GM23338 (cell line): Measurements from ENCODE around the gene TULP4. TPM values are rescaled to one million over a fixed set of nuclear protein-coding genes. Genes with fewer than 3 reads are reported as not detected.

Experiments used
- ATAC-seq: fragments of 200-7000 bp; cut with Tn5 transposase; 3 replicates; pipeline ENCODE4 v1.9.1; 2020
- DNase-seq: peaks from one replicate; pipeline ENCODE4 v3.0.0-alpha.2; 2015; ENCODE audit warnings: low spot score
- H2AFZ ChIP-seq: fragments of 200-600 bp; sonication (generic); 2 replicates; pipeline ENCODE4 v1.8.0; 2016; ENCODE audit warnings: antibody characterized with exemption, mild to moderate bottlenecking, moderate library complexity
- H3F3A ChIP-seq: fragments of 200-600 bp; sonication (generic); replicated peaks from 2 replicates; pipeline ENCODE4 v1.8.0; 2017; ENCODE audit warnings: antibody characterized with exemption, mixed run types, low read depth
- H3K27ac ChIP-seq: fragments of 200-600 bp; sonication (generic); 2 replicates; pipeline ENCODE4 v1.6.1; 2016; ENCODE audit warnings: low read depth
- H3K27me3 ChIP-seq: fragments of 200-600 bp; sonication (generic); 2 replicates; pipeline ENCODE4 v1.8.0; 2016; ENCODE audit warnings: mild to moderate bottlenecking, mixed run types, moderate library complexity; ENCODE audit not compliant: insufficient read depth
- H3K36me3 ChIP-seq: fragments of 200-600 bp; sonication (generic); 2 replicates; pipeline ENCODE4 v1.8.0; 2016; ENCODE audit warnings: mild to moderate bottlenecking; ENCODE audit not compliant: insufficient read depth
- H3K4me1 ChIP-seq: fragments of 200-600 bp; sonication (generic); 2 replicates; pipeline ENCODE4 v1.8.0; 2016; ENCODE audit warnings: mild to moderate bottlenecking, moderate library complexity; ENCODE audit not compliant: insufficient read depth
- H3K4me2 ChIP-seq: fragments of 200-600 bp; sonication (generic); 2 replicates; pipeline ENCODE4 v1.7.1; 2017; ENCODE audit warnings: mixed run types
- H3K4me3 ChIP-seq: fragments of 200-600 bp; sonication (generic); 2 replicates; pipeline ENCODE4 v1.6.1; 2016; ENCODE audit warnings: mixed run types
- H3K79me2 ChIP-seq: fragments of 200-600 bp; sonication (generic); replicated peaks from 2 replicates; pipeline ENCODE4 v1.8.0; 2017; ENCODE audit warnings: mild to moderate bottlenecking; ENCODE audit not compliant: insufficient read depth
- H3K9me2 ChIP-seq: fragments of 200-600 bp; sonication (generic); 2 replicates; pipeline ENCODE4 v1.8.0; 2017; ENCODE audit not compliant: insufficient read depth
- H4K20me1 ChIP-seq: fragments of 200-600 bp; sonication (generic); replicated peaks from 2 replicates; pipeline ENCODE4 v1.8.0; 2017; ENCODE audit warnings: mild to moderate bottlenecking; ENCODE audit not compliant: insufficient read depth
- H3K27ac Mint-ChIP-seq: 2 replicates; pipeline ENCODE4 v1.8.0; 2020; ENCODE audit warnings: inconsistent platforms, mild to moderate bottlenecking, moderate library complexity, mixed read lengths
- H3K27me3 Mint-ChIP-seq: 3 replicates; pipeline ENCODE4 v1.8.0; 2022; ENCODE audit warnings: low read depth, mild to moderate bottlenecking, moderate library complexity, mixed read lengths, inconsistent platforms; ENCODE audit not compliant: insufficient read depth, poor library complexity
- H3K36me3 Mint-ChIP-seq: 3 replicates; pipeline ENCODE4 v1.8.0; 2021; ENCODE audit warnings: low read depth, mild to moderate bottlenecking, inconsistent platforms, moderate library complexity, mixed read lengths
- H3K4me1 Mint-ChIP-seq: 3 replicates; pipeline ENCODE4 v1.8.0; 2020; ENCODE audit warnings: mild to moderate bottlenecking, inconsistent platforms, mixed read lengths
- H3K4me3 Mint-ChIP-seq: 3 replicates; pipeline ENCODE4 v1.8.0; 2021; ENCODE audit warnings: moderate library complexity, mild to moderate bottlenecking, inconsistent platforms, mixed read lengths
- H3K9me3 Mint-ChIP-seq: 3 replicates; pipeline ENCODE4 v1.8.0; 2020; ENCODE audit warnings: moderate library complexity, mild to moderate bottlenecking, inconsistent platforms, mixed read lengths
- CREB1 ChIP-seq: fragments of 250-450 bp; sonication (Bioruptor Pico); IDR thresholded peaks from 2 replicates; pipeline ENCODE4 v1.5.0; 2020; ENCODE audit warnings: low read depth, mild to moderate bottlenecking, moderate library complexity
- EZH2 ChIP-seq: fragments of 200-600 bp; sonication (generic); IDR thresholded peaks from one replicate; pipeline ENCODE4 v1.8.0; 2017; ENCODE audit warnings: antibody characterized with exemption, mild to moderate bottlenecking, low read depth; ENCODE audit not compliant: unreplicated experiment
- EZH2phosphoT487 ChIP-seq: fragments of 200-600 bp; sonication (generic); IDR thresholded peaks from one replicate; pipeline ENCODE4 v1.8.1; 2018; ENCODE audit warnings: antibody characterized with exemption; ENCODE audit not compliant: unreplicated experiment
- JUNB ChIP-seq: IDR thresholded peaks from one replicate; pipeline ENCODE4 v1.6.1; 2016; ENCODE audit warnings: antibody characterized with exemption; ENCODE audit not compliant: unreplicated experiment
- NANOG ChIP-seq: IDR thresholded peaks from 2 replicates; pipeline ENCODE4 v1.6.1; 2016; ENCODE audit warnings: antibody characterized with exemption, borderline replicate concordance
- POLR2AphosphoS5 ChIP-seq: IDR thresholded peaks from 2 replicates; pipeline ENCODE4 v1.6.1; 2016; ENCODE audit warnings: antibody characterized with exemption, low read depth
- STAT1 ChIP-seq: IDR thresholded peaks from one replicate; pipeline ENCODE4 v1.6.1; 2016; ENCODE audit warnings: antibody characterized with exemption; ENCODE audit not compliant: unreplicated experiment
- ZNF114 ChIP-seq: fragments of 250-450 bp; sonication (Bioruptor Pico); IDR thresholded peaks from 2 replicates; pipeline ENCODE4 v1.5.0; 2020; ENCODE audit warnings: mild to moderate bottlenecking, moderate library complexity
- ZNF331 ChIP-seq: fragments of 250-450 bp; sonication (Bioruptor Pico); IDR thresholded peaks from 2 replicates; pipeline ENCODE4 v1.5.0; 2020; ENCODE audit warnings: low read depth, mild to moderate bottlenecking, moderate library complexity
- polyA plus RNA-seq: library from polyadenylated mRNA; unstranded; fragments of >200 nt; fragmentation: Nextera tagmentation; extraction: Ambion mirVana; gene quantifications from 2 replicates; pipeline ENCODE4 v1.2.1, GENCODE V29; 2016
- total RNA-seq: library from RNA; depleted of rRNA; stranded (reverse); fragments of >200 nt; shearing (Covaris generic); gene quantifications from 2 replicates; pipeline ENCODE4 v1.2.3, GENCODE V29; 2014
- TF ChIP-seq, protein P1 (sequence below): fragments of 250-450 bp; sonication (Bioruptor Pico); IDR thresholded peaks from 2 replicates; pipeline ENCODE4 v1.5.0; 2020; ENCODE audit warnings: mild to moderate bottlenecking, moderate library complexity

The TULP4 gene
- total and polyA plus RNA-seq, 2 experiments from 2014 or later, result 31.2 to 50.2 TPM

DNA sequence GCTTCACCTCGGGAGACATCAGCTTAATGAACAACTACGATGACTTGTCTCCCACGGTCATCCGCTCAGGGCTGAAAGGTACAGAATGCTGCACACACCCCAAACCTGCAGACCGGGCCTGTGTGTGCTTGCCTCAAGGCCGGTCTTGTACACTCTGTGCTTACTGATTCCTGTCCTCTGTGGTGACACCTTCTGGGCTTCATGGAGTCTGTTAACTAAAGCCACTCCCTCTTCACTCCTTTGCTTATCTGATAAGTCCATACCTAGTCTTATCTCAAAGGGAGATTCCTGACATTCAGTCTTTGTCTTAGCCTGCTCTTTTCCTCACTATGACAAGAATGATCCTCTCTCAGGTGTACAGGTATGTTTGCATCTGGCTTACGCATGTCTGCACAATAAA is 139.9 kb downstream of the TULP4 start (continued):
- TF ChIP-seq, protein P1, sequence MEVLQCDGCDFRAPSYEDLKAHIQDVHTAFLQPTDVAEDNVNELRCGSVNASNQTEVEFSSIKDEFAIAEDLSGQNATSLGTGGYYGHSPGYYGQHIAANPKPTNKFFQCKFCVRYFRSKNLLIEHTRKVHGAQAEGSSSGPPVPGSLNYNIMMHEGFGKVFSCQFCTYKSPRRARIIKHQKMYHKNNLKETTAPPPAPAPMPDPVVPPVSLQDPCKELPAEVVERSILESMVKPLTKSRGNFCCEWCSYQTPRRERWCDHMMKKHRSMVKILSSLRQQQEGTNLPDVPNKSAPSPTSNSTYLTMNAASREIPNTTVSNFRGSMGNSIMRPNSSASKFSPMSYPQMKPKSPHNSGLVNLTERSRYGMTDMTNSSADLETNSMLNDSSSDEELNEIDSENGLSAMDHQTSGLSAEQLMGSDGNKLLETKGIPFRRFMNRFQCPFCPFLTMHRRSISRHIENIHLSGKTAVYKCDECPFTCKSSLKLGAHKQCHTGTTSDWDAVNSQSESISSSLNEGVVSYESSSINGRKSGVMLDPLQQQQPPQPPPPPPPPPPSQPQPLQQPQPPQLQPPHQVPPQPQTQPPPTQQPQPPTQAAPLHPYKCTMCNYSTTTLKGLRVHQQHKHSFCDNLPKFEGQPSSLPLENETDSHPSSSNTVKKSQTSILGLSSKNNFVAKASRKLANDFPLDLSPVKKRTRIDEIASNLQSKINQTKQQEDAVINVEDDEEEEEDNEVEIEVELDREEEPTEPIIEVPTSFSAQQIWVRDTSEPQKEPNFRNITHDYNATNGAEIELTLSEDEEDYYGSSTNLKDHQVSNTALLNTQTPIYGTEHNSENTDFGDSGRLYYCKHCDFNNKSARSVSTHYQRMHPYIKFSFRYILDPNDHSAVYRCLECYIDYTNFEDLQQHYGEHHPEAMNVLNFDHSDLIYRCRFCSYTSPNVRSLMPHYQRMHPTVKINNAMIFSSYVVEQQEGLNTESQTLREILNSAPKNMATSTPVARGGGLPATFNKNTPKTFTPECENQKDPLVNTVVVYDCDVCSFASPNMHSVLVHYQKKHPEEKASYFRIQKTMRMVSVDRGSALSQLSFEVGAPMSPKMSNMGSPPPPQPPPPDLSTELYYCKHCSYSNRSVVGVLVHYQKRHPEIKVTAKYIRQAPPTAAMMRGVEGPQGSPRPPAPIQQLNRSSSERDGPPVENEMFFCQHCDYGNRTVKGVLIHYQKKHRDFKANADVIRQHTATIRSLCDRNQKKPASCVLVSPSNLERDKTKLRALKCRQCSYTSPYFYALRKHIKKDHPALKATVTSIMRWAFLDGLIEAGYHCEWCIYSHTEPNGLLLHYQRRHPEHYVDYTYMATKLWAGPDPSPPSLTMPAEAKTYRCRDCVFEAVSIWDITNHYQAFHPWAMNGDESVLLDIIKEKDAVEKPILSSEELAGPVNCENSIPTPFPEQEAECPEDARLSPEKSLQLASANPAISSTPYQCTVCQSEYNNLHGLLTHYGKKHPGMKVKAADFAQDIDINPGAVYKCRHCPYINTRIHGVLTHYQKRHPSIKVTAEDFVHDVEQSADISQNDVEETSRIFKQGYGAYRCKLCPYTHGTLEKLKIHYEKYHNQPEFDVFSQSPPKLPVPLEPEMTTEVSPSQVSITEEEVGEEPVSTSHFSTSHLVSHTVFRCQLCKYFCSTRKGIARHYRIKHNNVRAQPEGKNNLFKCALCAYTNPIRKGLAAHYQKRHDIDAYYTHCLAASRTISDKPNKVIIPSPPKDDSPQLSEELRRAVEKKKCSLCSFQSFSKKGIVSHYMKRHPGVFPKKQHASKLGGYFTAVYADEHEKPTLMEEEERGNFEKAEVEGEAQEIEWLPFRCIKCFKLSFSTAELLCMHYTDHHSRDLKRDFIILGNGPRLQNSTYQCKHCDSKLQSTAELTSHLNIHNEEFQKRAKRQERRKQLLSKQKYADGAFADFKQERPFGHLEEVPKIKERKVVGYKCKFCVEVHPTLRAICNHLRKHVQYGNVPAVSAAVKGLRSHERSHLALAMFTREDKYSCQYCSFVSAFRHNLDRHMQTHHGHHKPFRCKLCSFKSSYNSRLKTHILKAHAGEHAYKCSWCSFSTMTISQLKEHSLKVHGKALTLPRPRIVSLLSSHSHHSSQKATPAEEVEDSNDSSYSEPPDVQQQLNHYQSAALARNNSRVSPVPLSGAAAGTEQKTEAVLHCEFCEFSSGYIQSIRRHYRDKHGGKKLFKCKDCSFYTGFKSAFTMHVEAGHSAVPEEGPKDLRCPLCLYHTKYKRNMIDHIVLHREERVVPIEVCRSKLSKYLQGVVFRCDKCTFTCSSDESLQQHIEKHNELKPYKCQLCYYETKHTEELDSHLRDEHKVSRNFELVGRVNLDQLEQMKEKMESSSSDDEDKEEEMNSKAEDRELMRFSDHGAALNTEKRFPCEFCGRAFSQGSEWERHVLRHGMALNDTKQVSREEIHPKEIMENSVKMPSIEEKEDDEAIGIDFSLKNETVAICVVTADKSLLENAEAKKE, result no peak
- TF ChIP-seq EZH2 (no peak), NANOG (no peak), EZH2phosphoT487 (no peak), ZNF114 (no peak), CREB1 (CRISPR knock-in tag) (no peak), STAT1 (no peak)

DNA sequence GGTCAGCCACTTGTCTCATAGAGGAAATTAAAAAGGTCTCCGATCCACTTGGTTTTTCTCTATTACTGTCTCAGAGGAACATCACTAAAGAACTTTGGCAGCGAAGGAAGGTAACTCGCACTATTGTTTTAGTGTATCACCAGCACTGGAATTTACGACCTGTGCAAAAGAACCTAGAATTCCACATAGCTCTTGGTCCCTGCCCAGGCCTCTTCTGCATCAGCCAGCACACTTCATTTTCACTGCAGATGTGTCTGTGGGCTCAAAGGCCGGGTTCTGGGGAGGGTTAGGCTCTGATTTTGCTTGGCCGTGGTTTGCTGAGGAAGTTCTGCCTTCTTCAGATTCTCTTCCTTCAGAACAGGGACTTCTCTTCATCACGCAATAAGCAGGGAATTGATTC is 144.9 kb downstream of the TULP4 start:
- H3K27me3 Mint-ChIP-seq, result peaks cover 2% of the 10 kb centered on the region
- peaks cover 7% of the 10 kb centered on the region; the same call in 2 of the 3 replicates for H3K36me3 Mint-ChIP-seq
- H2AFZ ChIP-seq, result no peak overlapping the region
- no peaks in the 10 kb centered on the region for H3K36me3 ChIP-seq
- peaks cover 42% of the 10 kb centered on the region for H3K4me1 Mint-ChIP-seq
- no peak for ATAC-seq
- no peaks in the 10 kb centered on the region for H3F3A ChIP-seq
- no peak overlapping the region for H3K4me3 Mint-ChIP-seq
- no peak overlapping the region for H3K27ac ChIP-seq
- no peak for DNase-seq
- H3K27ac Mint-ChIP-seq, result no peak overlapping the region
- H3K9me2 ChIP-seq, result no peaks in the 10 kb centered on the region
- H4K20me1 ChIP-seq, result peaks cover 3% of the 10 kb centered on the region; the same call in 1 of the 2 replicates
- H3K4me3 ChIP-seq, result no peak overlapping the region
- no peaks in the 10 kb centered on the region for H3K79me2 ChIP-seq
- H3K27me3 ChIP-seq, result no peaks in the 10 kb centered on the region
- H3K4me2 ChIP-seq, result no peak overlapping the region
- peaks cover 32% of the 10 kb centered on the region for H3K4me1 ChIP-seq
- no peaks in the 10 kb centered on the region for H3K9me3 Mint-ChIP-seq
- TF ChIP-seq POLR2AphosphoS5 (no peak), ZNF331 (no peak), CREB1 (CRISPR knock-in tag) (no peak), JUNB (no peak)
- TF ChIP-seq, protein P1, result no peak
